ENCODE data around the gene SH2D4B. TPM values are rescaled to one million over a fixed set of nuclear protein-coding genes. Genes with fewer than 3 reads are reported as not detected.

Gene SH2D4B
- total RNA-seq, 1 experiment from 2014 or later = 0.07 TPM

DNA sequence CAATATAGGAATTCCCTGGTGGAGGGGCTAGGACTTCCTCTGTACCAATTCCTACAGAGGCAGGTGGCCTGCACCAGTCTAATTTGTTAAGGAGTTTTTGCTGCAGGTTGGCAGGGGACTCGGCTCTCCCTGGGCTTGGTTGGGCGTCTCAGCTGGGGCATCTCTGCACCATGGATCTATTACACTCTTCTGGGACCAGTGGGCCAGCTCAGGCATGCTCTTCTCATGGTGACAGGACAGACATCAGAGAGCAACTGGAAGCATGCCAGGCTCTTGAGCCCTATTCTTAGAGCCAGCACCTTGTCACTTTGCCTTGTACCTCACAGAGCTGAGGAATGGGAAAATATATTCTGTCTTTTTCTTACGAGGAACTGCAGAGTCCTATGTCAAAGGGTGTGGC, 74.6 kb downstream of the SH2D4B start:
- Histone ChIP-seq H4K91ac (ENCODE audit: insufficient read length, low read depth, low read length) (no peak overlapping the region), H3K23me2 (ENCODE audit: insufficient read length, low read depth, low read length, poor library complexity, severe bottlenecking) (no peaks in the 10 kb centered on the region), H2BK20ac (ENCODE audit: low read depth, low read length, poor library complexity, severe bottlenecking) (no peak overlapping the region), H4K5ac (ENCODE audit: insufficient read length, low read depth, low read length) (no peak overlapping the region), H3K27ac (ENCODE audit: insufficient read length, low read depth, low read length) (no peak overlapping the region), H3K27me3 (ENCODE audit: insufficient read depth, low read length) (no peaks in the 10 kb centered on the region), H2AK5ac (ENCODE audit: insufficient read length, low read length) (no peak overlapping the region), H3K14ac (ENCODE audit: insufficient read depth, low read length) (no peak overlapping the region), H3K9me3 (ENCODE audit: control insufficient read depth, low read depth, low read length) (no peaks in the 10 kb centered on the region), H3K79me2 (ENCODE audit: insufficient read depth, low read length) (no peaks in the 10 kb centered on the region), H3K18ac (ENCODE audit: insufficient read length, low read depth, low read length) (no peak overlapping the region), H4K8ac (replicated peaks; ENCODE audit: insufficient read length, low read depth, low read length) (no peak overlapping the region), H3K23ac (ENCODE audit: insufficient read length, low read depth, low read length) (no peak overlapping the region), H2BK15ac (ENCODE audit: low read depth, low read length) (no peak overlapping the region), H3K4me1 (ENCODE audit: insufficient read depth, low read length) (no peaks in the 10 kb centered on the region; the same call in 1 of the 2 replicates), H3T11ph (ENCODE audit: low read length) (no peak overlapping the region), H3K4me2 (ENCODE audit: insufficient read depth, insufficient read length, low read length) (no peak overlapping the region), H3K79me1 (ENCODE audit: insufficient read depth, low read depth, low read length, poor library complexity, severe bottlenecking) (no peaks in the 10 kb centered on the region), H4K20me1 (ENCODE audit: control insufficient read depth, insufficient read depth, insufficient read length) (no peaks in the 10 kb centered on the region), H3K56ac (ENCODE audit: insufficient read length, low read depth, low read length) (no peak overlapping the region), H2BK120ac (ENCODE audit: low read depth, low read length, poor library complexity, severe bottlenecking) (no peak overlapping the region), H2BK12ac (ENCODE audit: insufficient read length, low read depth, low read length) (no peak overlapping the region), H2AFZ (ENCODE audit: low read length) (no peak overlapping the region), H3K4ac (ENCODE audit: low read depth, low read length) (no peak overlapping the region), H3K9ac (ENCODE audit: extremely low read depth, insufficient read length, low read length) (no peak overlapping the region), H2BK5ac (ENCODE audit: insufficient read length, low read length) (no peak overlapping the region)
- no peak overlapping the region for H3K4me3 Mint-ChIP-seq
- no peak overlapping the region for H3K27ac Mint-ChIP-seq
- peaks cover 12% of the 10 kb centered on the region for H3K27me3 Mint-ChIP-seq (ENCODE audit: low read depth)
- peaks cover 0 to 3% (median 0%) of the 10 kb centered on the region in 3 experiments; a peak in 1 of 7 replicates for H3K36me3 Mint-ChIP-seq (ENCODE audit: insufficient read depth in 1 of 3, low read depth in 3 of 3)
- H3K4me1 Mint-ChIP-seq = peaks cover 0 to 5% of the 10 kb centered on the region in 2 experiments; a peak in 3 of 4 replicates
- TF ChIP-seq, protein P1, sequence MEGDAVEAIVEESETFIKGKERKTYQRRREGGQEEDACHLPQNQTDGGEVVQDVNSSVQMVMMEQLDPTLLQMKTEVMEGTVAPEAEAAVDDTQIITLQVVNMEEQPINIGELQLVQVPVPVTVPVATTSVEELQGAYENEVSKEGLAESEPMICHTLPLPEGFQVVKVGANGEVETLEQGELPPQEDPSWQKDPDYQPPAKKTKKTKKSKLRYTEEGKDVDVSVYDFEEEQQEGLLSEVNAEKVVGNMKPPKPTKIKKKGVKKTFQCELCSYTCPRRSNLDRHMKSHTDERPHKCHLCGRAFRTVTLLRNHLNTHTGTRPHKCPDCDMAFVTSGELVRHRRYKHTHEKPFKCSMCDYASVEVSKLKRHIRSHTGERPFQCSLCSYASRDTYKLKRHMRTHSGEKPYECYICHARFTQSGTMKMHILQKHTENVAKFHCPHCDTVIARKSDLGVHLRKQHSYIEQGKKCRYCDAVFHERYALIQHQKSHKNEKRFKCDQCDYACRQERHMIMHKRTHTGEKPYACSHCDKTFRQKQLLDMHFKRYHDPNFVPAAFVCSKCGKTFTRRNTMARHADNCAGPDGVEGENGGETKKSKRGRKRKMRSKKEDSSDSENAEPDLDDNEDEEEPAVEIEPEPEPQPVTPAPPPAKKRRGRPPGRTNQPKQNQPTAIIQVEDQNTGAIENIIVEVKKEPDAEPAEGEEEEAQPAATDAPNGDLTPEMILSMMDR (conservative IDR thresholded peaks at IDR 0.05) = no peak
- no peak for DNase-seq
- no CpG with 5 or more reads among the region's 3 CpGs for WGBS (ENCODE audit: extremely low coverage, insufficient read length, low lambda C conversion rate)
- H3K9me3 Mint-ChIP-seq = no peaks in the 10 kb centered on the region; a peak in 1 of 5 replicates
